Endothelial cell of umbilical vein (primary cell): Measurements from ENCODE around the gene TCP11. TPM values are rescaled to one million over a fixed set of nuclear protein-coding genes. Genes with fewer than 3 reads are reported as not detected.

ENCODE experiments used
- BruUV-seq: library from RNA; stranded (reverse); fragments of 400-500 nt; replicated peaks from 2 replicates; lab custom pipeline; 2021; lab: Mats Ljungman, UMichigan
- CTCF ChIA-PET: fragments of 300-600, 350-600 bp; sonication (Branson Sonifier 250); formaldehyde crosslinking; loops from one replicate; lab custom pipeline; 2021; ENCODE audit warnings: antibody characterized with exemption, inconsistent platforms; lab: Charles Lee
- POLR2A ChIA-PET: fragments of 300-600, 350-600 bp; sonication (Branson Sonifier 250); formaldehyde crosslinking; loops from one replicate; lab custom pipeline; 2021; ENCODE audit warnings: antibody characterized with exemption, inconsistent platforms; lab: Charles Lee
- DNase-seq: peaks from one replicate; pipeline ENCODE4 v3.0.0-alpha.2; 2011; ENCODE audit warnings: low read depth, low spot score
- FAIRE-seq: peaks from 2 replicates; lab custom pipeline; 2011; peaks lifted over from hg19 to GRCh38; lab: Jason Lieb, UNC
- H2AFZ ChIP-seq: 2 replicates; pipeline ENCODE4 v1.6.0; 2012; ENCODE audit warnings: low read depth, low read length, control low read depth, inconsistent platforms
- H3K27ac ChIP-seq: 2 replicates; pipeline ENCODE4 v1.5.1; 2011; ENCODE audit warnings: low read depth, mild to moderate bottlenecking, control low read depth, low read length, moderate library complexity; ENCODE audit not compliant: insufficient read depth
- H3K27me3 ChIP-seq, 2 experiments: 2 replicates each; pipeline versions ENCODE4 v1.6.0 to v1.6.1; 2011; ENCODE audit warnings: low read length in 2 of 2, mixed read lengths in 1 of 2; ENCODE audit not compliant: control insufficient read depth in 2 of 2, insufficient read depth in 2 of 2
- H3K36me3 ChIP-seq, 2 experiments: 2 replicates in 1 of 2; 3 replicates in 1 of 2; pipeline ENCODE4 v1.5.1; 2011; ENCODE audit warnings: low read length in 2 of 2, mild to moderate bottlenecking in 1 of 2, moderate library complexity in 1 of 2; ENCODE audit not compliant: control insufficient read depth in 2 of 2, insufficient read depth in 2 of 2; ENCODE audit errors: extremely low read depth in 1 of 2
- H3K4me1 ChIP-seq: 3 replicates; pipeline ENCODE4 v1.5.1; 2011; ENCODE audit warnings: mild to moderate bottlenecking, low read length; ENCODE audit not compliant: control insufficient read depth, insufficient read depth; ENCODE audit errors: extremely low read depth
- H3K4me2 ChIP-seq: 2 replicates; pipeline ENCODE4 v1.6.1; 2011; ENCODE audit warnings: low read length, control low read depth, mixed read lengths; ENCODE audit not compliant: insufficient read depth
- H3K4me3 ChIP-seq, 3 experiments: fragments of 200-600 bp in 1 of 3; sonication (generic), shearing (Covaris generic) in 1 of 3; replicated peaks in 1 of 3; 2 replicates each; pipeline ENCODE4 v1.5.1; 2011 to 2016; ENCODE audit warnings: control low read depth in 3 of 3, low read length in 3 of 3, mild to moderate bottlenecking in 2 of 3, inconsistent platforms in 1 of 3, low read depth in 1 of 3, moderate library complexity in 1 of 3; ENCODE audit not compliant: insufficient read depth in 1 of 3
- H3K79me2 ChIP-seq: 2 replicates; pipeline ENCODE4 v1.6.0; 2012; ENCODE audit warnings: low read length, inconsistent platforms; ENCODE audit not compliant: control insufficient read depth, insufficient read depth
- H3K9ac ChIP-seq: replicated peaks from 2 replicates; pipeline ENCODE3; 2011; ENCODE audit warnings: low read length, control low read depth; ENCODE audit not compliant: insufficient read depth; ENCODE audit errors: extremely low read depth
- H3K9me1 ChIP-seq: replicated peaks from 3 replicates; pipeline ENCODE4 v1.6.0; 2011; ENCODE audit warnings: mild to moderate bottlenecking, low read length; ENCODE audit not compliant: control insufficient read depth, insufficient read depth; ENCODE audit errors: extremely low read depth
- H3K9me3 ChIP-seq: replicated peaks from 2 replicates; pipeline ENCODE4 v1.5.1; 2012; ENCODE audit warnings: low read length, inconsistent platforms; ENCODE audit not compliant: control insufficient read depth, insufficient read depth
- H4K20me1 ChIP-seq: replicated peaks from 2 replicates; pipeline ENCODE3; 2011; ENCODE audit warnings: mild to moderate bottlenecking, low read length; ENCODE audit not compliant: control insufficient read depth, insufficient read depth; ENCODE audit errors: extremely low read depth
- FOS ChIP-seq: IDR thresholded peaks from 2 replicates; pipeline ENCODE4 v1.6.1; 2011; ENCODE audit warnings: mild to moderate bottlenecking, low read length, moderate library complexity, borderline replicate concordance; ENCODE audit not compliant: insufficient read depth
- JUN ChIP-seq: IDR thresholded peaks from 2 replicates; pipeline ENCODE4 v1.6.1; 2011; ENCODE audit warnings: borderline replicate concordance, low read depth; ENCODE audit not compliant: insufficient read length, insufficient read depth
- MYC ChIP-seq: IDR thresholded peaks from one replicate; pipeline ENCODE4 v1.6.1; 2011; ENCODE audit warnings: mild to moderate bottlenecking, low read depth, low read length
- POLR2AphosphoS5 ChIP-seq: IDR thresholded peaks from 2 replicates; pipeline ENCODE4 v1.6.1; 2012; ENCODE audit warnings: low read depth, mild to moderate bottlenecking, control low read depth, low read length, moderate library complexity; ENCODE audit not compliant: insufficient read depth
- dilution Hi-C: fragments of 300-500 bp; cut with MboI; formaldehyde crosslinking; loops from one replicate; pipeline ENCODE4 v1.15.0; 2019; ENCODE audit warnings: low sequenced_read_pairs; ENCODE audit not compliant: extremely low pct_ligation_motif_present
- intact Hi-C: fragments of 100-400 bp; cut with micrococcal nuclease; formaldehyde crosslinking; loops from one replicate; pipeline ENCODE4 v1.10.0; 2022
- polyA plus RNA-seq, 4 experiments: library from polyadenylated mRNA; depleted of rRNA in 3 of 4; stranded (reverse) in 3 of 4; unstranded in 1 of 4; fragments of >200 nt; gene quantifications; 2 replicates each; pipeline versions ENCODE4 v1.2.1 to v1.2.3, GENCODE V29; 2011 to 2012; ENCODE audit warnings: missing spikeins in 1 of 4
- total RNA-seq: library from RNA; stranded (reverse); gene quantifications from 2 replicates; pipeline ENCODE4 v1.2.3, GENCODE V29; 2021
- TF ChIP-seq, protein P1 (sequence below): IDR thresholded peaks from 2 replicates; pipeline ENCODE4 v1.6.1; 2011; ENCODE audit not compliant: insufficient read depth, insufficient read length
- TF ChIP-seq, protein P2 (sequence below), 2 donors: IDR thresholded peaks; 1 replicate in 1 of 2; 2 replicates in 1 of 2; pipeline ENCODE4 v1.5.1; 2011; ENCODE audit warnings: low read length in 2 of 2, mild to moderate bottlenecking in 2 of 2, moderate library complexity in 2 of 2, control low read depth in 1 of 2, inconsistent platforms in 1 of 2, low read depth in 1 of 2; ENCODE audit not compliant: insufficient read depth in 1 of 2; ENCODE audit errors: extremely low read depth in 1 of 2

TCP11 gene
- total and polyA plus RNA-seq, 2 donors (not counting 3 experiments of a cell fraction or from before 2014, with no cell fraction given) = 0.18 TPM; not detected in 1

DNA sequence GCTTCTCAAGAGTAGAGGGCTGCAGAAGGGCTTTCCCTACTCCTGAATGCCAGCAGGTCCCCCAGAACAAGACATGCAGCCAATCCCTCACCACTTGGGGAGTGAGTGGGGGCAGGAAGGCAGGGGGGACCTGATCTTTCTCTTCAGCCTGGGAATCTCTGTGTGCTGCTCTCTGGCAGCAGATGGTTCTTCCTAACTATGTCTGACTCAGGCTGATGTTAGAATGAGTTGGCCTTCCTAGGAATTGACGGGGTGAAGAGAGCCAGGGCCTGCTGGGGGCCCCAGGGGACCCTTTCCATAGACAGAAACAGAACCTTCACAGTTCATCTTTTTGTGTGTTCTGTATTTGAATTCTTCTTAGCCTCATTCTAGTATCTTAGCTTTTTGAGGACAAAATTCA is 29.0 kb upstream of the TCP11 start:
- H3K79me2 ChIP-seq = no peaks in the 10 kb centered on the region
- FAIRE-seq (no peak), DNase-seq (no peak)
- H3K9ac ChIP-seq = no peak overlapping the region
- H4K20me1 ChIP-seq = no peaks in the 10 kb centered on the region
- no peaks in the 10 kb centered on the region for H3K4me1 ChIP-seq
- TF ChIP-seq FOS = no peak
- no peak for TF ChIP-seq POLR2AphosphoS5
- no peak for TF ChIP-seq JUN
- TF ChIP-seq, protein P1, sequence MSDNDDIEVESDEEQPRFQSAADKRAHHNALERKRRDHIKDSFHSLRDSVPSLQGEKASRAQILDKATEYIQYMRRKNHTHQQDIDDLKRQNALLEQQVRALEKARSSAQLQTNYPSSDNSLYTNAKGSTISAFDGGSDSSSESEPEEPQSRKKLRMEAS = no peak
- TF ChIP-seq, protein P2, sequence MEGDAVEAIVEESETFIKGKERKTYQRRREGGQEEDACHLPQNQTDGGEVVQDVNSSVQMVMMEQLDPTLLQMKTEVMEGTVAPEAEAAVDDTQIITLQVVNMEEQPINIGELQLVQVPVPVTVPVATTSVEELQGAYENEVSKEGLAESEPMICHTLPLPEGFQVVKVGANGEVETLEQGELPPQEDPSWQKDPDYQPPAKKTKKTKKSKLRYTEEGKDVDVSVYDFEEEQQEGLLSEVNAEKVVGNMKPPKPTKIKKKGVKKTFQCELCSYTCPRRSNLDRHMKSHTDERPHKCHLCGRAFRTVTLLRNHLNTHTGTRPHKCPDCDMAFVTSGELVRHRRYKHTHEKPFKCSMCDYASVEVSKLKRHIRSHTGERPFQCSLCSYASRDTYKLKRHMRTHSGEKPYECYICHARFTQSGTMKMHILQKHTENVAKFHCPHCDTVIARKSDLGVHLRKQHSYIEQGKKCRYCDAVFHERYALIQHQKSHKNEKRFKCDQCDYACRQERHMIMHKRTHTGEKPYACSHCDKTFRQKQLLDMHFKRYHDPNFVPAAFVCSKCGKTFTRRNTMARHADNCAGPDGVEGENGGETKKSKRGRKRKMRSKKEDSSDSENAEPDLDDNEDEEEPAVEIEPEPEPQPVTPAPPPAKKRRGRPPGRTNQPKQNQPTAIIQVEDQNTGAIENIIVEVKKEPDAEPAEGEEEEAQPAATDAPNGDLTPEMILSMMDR (IDR thresholded peaks at IDR 0.05; ENCODE audit: extremely low read depth in 1 of 2, insufficient read depth in 1 of 2, low read depth in 1 of 2, low read length in 2 of 2) = no peak
- no peak for TF ChIP-seq MYC
- no peak overlapping the region for H3K4me3 ChIP-seq
- no peaks in the 10 kb centered on the region for H3K9me3 ChIP-seq
- H3K27me3 ChIP-seq = peaks cover 3 to 7% of the 10 kb centered on the region in 2 experiments
- H3K9me1 ChIP-seq = no peaks in the 10 kb centered on the region
- dilution Hi-C loops = no loop called here
- ChIA-PET CTCF (interaction anchor here (4.0 kb wide), 1 partner anchor 8 kb away, joined by 10 read pairs; no protein-coding TSS in a partner anchor), POLR2A (interaction anchor here (0.6 kb wide), 1 partner anchor 274 kb away, joined by 6 read pairs; no protein-coding TSS in a partner anchor)
- no TSS peak for BruUV-seq
- H3K36me3 ChIP-seq = no peaks in the 10 kb centered on the region
- no peak overlapping the region for H3K27ac ChIP-seq
- no peak overlapping the region for H2AFZ ChIP-seq
- no peak overlapping the region for H3K4me2 ChIP-seq
- intact Hi-C loops = no loop called here
